ENCODE measurements around the gene MORN1.
"Not testable (repeated sequence)": the region's sequence is repeated elsewhere in the genome, so short reads cannot be mapped to it uniquely, and the experiment has no call there.

The MORN1 gene

GRCh38 chr1:2334883-2335534, 56.3 kb downstream of the MORN1 start:
- no peak for DNase-seq

- DNase-seq = no peak
Measured at GRCh38 chr1:2334366-2334765, 57.0 kb downstream of the MORN1 start.

- DNase-seq = not testable (repeated sequence)
Measured at GRCh38 chr1:2331580-2331979, 59.8 kb downstream of the MORN1 start.

- no peak for DNase-seq
Measured at GRCh38 chr1:2331200-2331544, 60.2 kb downstream of the MORN1 start.

GRCh38 chr1:2330519-2331199, 60.7 kb downstream of the MORN1 start:
- DNase-seq = no peak

- DNase-seq = no peak
Measured at GRCh38 chr1:2330035-2330434, 61.3 kb downstream of the MORN1 start.

- DNase-seq = no peak
Measured at GRCh38 chr1:2328676-2329455, 62.5 kb downstream of the MORN1 start.

GRCh38 chr1:2327841-2328240, 63.5 kb downstream of the MORN1 start:
- DNase-seq = no peak

- DNase-seq = not testable (repeated sequence)
Measured at GRCh38 chr1:2327162-2327561, 64.2 kb downstream of the MORN1 start.

GRCh38 chr1:2326524-2326923, 64.8 kb downstream of the MORN1 start:
- no peak for DNase-seq

GRCh38 chr1:2324553-2325366, 66.6 kb downstream of the MORN1 start:
- peak in 1 of 3 experiments; percentile 4 for DNase-seq

- no peak for DNase-seq
Measured at GRCh38 chr1:2323451-2323974, 67.8 kb downstream of the MORN1 start.

GRCh38 chr1:2322581-2323211, 68.7 kb downstream of the MORN1 start:
- peak in 2 of 3 experiments; percentile 50 to 57 for DNase-seq

GRCh38 chr1:2322065-2322571, 69.2 kb downstream of the MORN1 start:
- DNase-seq = peak in 2 of 3 experiments; percentile 50 to 57

- DNase-seq = no peak
Measured at GRCh38 chr1:2320760-2321667, 70.3 kb downstream of the MORN1 start.

- no peak for DNase-seq
Measured at GRCh38 chr1:2320006-2320405, 71.3 kb downstream of the MORN1 start.

- DNase-seq = no peak
Measured at GRCh38 chr1:2319291-2319690, 72.1 kb downstream of the MORN1 start.

- DNase-seq = peak in 2 of 3 experiments; percentile 27 to 33
Measured at GRCh38 chr1:2318314-2319278, 72.8 kb downstream of the MORN1 start.

GRCh38 chr1:2317230-2318065, 73.9 kb downstream of the MORN1 start:
- DNase-seq = no peak
